ENCODE results near the gene PYGB.
A peak's percentile ranks its signal among the peaks of the same experiment; 100 is the strongest.
"Not testable (repeated sequence)": the region's sequence is repeated elsewhere in the genome, so short reads cannot be mapped to it uniquely, and the experiment has no call there.

The PYGB gene

DNA sequence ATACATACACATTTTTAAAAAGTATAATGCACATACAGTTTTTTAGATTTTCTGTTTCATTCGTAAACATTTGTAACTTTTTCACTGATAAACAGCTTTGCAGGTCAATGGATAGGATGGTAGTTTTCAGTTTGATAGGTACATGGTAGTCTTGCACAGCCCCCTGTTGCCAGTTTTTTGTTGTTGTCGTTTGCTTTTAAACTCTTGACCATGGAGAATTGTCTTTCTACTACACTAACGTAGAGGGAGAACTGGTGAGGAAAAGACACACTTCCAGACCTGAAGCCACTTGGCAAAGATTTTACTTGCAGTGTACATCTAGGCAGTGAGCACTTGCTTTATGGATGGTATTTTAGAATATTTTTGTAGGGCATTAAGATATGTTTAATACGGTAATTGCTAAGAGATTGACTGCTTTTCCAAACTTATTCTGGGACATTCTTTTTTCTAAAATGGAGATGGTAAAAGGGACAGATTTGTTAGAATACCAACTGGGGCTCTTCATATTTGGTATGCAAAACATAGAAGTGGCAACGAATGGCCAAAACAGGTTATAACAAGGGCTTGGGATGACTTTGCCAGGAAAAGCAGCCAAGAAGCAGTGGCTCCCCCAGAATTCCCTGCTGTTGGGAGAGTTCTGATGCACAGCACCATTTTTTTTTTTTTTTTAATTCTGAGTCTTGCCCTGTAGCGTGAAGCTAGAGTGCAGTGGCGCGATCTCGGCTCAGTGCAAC lies 1.5 kb downstream of the PYGB start:
- DNase-seq: no peak

DNA sequence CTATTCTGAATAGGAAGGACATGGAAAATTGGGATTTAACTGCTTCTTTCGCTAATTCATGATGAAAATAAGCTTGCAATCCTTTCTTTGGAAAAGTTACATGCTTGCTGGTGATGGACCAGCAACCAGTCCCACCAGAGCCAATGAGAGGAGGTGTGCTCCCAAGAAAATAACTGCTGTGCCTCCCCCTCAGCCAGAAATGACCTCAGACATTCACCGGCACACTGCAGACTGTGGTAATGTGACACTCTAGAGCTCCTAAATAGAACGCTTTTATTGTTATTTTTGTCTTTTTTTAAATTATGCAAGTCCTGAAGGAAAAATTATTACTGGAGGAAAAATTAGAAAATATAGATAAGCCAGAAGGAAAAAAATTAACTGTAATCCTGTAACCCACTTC lies 2.6 kb downstream of the PYGB start:
- no peak for DNase-seq

DNA sequence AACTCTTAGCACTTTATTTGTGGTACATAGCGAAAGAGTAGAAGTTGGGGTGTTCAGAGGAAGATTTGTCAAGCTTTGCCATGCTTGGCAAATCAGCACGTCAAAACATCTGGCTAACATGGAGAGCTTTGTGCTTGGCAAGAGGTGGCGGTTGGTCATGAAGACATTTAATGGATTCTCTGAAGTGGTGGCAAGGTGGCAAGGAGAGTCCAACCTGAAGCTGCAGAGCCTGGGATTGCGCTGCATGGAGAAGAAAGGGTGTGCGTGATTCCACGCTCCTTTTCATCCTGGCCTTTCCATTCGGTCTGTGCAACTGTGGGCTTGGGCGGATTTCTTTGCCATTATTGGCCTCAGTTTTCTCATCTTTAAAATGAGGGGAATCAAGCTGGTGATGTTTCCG lies 3.1 kb downstream of the PYGB start:
- no peak for DNase-seq

DNA sequence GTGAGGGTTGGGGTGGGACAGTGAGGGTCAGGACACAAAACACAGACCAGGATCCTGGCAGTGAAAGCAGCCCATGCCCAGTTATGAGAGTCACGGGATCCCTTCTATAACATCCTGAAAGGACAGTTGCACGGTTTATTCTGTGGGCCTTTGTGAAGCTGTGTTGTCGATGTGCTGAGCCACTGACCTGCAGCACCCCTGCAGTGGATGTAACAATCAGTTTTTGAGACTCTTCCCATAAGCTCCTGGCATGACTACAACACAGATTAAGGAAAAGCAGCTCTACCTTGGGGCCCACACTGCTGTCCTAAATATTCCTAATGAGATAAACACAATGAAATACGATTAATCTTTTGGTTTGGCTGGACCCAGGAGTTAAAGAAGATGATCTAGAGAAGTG lies 3.7 kb downstream of the PYGB start:
- no peak for DNase-seq

DNA sequence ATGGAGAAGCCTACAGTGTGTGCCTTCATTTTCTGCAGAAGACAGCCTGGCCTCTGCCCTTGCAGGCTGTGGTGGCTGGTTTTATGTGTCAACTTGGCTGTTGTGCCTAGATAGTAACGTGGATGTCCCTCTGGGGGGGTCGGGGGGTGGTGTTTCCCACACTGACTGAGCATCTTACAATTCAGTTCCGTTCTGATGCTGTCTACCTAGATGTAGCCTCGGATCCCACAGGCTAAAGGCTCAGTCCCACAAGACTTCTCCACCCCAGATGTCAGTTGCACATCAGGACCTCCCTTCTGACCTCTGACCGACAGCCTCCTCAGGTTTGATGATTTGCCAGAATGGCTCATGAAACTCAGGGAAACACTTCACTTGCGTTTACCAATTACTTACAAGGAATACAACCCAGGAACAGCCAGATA lies 4.4 kb downstream of the PYGB start:
- DNase-seq: no peak

DNA sequence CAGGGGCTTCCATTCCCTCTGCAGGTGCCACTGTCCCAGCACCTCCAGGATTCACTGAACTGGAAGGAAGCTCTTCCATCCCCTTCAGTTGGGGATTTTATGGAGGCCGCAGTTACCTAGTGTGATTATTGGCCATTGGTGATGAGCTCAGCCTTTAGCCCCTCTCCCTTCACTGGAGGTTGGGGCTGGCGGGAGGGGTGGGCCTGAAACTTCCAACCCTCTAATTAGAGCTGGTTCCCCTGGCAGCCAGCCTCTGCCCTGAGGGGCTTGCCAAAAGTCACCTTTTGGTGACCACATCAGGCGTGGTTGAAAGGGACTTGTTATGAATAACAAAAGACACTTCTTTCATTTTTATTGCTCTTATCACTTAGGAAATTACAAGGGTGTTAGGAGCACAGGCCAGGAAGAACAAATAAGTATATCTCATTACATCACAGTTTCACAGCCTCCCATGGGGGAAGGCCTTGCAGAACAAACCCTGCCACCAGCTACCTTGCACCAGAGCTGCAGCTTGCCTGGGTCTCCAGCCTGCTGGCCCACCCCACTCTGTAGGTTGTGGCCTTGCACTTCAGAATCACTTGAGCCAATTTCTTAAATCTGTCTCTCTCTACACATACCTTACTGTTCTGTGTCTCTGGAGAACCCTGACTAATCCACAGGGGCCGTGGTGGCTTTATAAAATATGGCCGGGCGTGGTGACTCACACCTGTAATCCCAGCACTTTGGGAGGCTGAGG lies 5.0 kb downstream of the PYGB start:
- no peak for DNase-seq

DNA sequence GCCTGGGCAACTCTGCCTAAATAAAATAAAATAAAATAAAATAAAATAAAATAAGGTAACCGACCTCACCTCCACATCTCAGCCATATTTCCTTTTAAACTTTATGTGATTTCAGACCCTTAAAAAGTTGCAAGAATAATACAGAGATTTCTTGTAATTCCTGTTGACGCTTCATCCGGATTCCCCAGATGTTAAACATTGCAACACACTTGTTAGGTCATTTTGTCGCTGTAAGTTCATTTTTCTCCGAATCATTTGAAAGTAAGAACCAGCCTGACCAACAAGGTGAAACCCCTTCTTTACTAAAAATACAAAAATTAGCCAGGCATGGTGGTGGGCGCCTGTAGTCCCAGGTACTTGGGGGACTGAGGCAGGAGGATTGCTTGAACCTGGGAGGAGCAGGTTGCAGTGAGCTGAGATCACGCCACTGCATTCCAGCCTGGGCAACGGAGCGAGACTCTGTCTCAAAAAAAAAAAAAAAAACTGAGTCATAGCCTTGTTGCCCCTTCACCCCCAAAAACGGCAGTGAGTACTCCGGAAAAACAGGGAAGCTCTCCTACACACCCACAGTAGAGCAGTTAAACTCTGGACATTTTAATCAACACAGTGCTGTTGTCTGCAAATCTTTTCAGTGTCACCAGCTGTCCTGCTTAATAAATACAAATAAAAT lies 5.9 kb downstream of the PYGB start:
- no peak for DNase-seq

DNA sequence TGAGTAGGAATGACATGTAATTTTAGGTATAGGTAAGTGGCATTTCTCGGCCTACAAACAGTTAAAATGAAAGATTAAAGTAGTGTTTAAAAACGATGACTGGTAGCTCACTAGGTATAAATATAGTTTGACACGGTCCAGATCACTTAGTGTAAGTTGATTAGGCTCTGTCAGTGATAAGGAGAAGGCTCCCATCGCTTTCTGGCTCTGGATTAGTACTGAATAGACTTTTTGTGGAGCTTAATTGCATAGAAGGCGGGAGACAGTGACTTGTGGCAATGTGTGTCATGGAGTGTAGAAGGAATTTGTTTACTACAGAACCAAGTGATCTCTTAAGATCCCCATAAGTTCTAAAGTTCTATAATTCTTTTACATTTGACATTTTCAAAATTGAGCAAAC lies 6.7 kb downstream of the PYGB start:
- no peak for DNase-seq

DNA sequence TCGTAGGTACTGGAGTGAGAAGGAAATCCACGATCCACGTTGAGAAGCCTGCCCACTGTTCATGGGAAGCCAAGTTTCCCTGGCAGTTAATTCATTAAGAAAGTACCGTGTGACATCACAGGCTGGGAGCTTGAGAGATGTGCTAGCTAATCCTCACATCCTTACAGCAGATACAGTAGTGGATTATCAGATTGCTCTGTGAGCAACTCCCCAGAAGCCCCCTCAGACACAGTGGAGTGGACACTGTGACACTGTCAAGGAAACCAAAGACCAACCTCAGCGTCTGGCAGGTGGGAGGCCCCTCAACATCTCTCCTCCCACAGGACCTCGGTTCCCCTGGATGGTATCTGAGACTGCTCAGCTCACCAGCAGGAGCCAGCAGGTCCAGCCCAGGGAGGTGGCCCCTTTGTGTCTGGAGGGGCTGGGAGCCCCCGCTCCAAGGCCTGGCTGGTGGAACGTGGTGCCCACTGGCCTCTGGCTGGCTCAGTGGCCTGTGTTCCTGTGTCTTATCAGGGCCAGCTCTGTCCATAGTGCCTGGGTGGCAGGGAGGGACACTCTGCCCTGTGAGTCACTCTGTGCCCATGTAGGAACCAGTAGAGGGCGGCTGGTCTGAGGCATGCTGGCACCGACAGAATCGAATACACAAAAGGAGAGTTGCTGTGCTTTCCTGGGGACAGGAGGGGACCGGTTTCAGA lies 7.2 kb downstream of the PYGB start:
- no peak for DNase-seq

DNA sequence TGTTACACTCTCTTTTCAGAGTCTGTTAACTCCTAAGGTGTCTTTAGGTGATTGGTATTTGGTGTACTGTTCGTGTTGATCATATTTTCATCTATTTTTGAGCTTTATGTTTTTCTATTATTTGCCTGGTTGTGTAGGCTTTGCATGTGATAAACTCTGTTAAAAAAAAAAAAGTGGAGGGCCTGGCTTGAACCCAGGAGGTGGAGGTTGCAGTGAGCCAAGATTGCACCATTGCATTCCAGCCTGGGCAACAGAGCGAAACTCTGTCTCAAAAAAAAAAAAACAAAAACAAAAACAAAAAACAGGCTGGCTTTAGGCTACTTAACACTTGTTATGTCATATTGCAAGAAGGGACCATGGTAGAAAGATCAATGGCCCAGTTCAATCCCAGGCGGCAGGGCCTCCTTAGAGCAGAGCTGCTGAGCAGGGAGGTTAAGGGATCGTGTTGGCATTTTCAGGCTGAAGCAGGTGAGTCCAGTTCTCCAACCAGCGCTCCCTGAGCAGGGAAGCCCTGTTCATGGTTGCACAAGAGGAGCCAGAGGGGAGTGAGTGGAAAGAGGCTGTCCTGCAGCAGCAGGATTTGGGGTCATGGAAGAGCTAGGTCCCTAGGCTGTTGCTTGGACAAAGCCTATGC lies 8.5 kb downstream of the PYGB start:
- no peak for DNase-seq

DNA sequence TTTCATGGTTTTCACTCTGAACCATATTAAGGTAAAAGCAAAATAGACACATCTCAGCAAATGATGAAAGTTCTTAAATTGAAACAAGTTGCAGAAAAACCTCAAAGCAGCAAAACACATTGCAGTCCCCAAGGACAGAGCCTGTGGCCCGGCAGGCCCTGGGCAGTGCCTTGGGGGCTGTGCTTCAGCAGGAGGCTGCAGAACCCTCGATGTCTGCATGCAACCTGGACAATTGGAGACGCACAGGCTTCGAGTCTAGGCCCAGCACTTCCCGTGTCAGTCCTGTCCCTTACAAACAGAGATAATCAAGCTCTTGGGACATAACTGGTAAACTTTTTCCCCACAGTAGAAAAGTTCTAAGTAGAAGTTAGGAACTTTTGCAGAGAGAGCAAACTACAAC lies 9.2 kb downstream of the PYGB start:
- DNase-seq: no peak

DNA sequence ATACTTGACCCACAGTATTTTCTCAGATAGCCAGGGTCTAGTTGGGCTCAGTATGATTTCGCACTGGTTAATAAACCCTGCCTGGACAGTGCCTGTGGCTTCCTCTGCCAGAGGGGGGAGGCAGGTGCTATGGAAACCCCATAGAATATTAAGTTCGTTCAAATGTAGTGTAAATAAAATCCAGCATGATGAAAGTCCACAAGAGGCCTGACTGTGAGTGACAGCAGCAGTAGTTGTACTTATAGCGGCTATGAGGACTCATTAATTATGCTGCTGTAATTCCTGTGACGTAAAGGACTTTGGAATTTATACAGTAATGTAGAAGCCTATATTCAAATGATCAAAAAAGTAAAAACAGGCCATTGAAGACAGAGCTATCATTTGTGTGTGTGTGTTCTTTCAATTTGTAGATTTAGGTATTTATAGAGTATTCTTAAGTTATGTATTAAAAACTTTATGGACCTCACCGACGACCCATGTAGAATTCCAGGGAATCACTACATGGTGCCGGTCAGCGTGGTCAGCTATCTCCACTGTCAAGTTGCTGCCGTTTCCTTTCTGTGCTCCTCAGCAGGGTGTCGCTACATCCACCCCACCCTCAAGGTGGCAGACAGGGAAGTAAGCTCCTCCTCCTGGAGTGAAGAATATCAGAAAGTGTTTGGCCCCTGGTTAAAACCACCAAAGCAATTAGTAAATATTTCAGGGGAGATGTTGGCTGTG lies 10.0 kb downstream of the PYGB start:
- DNase-seq: no peak

DNA sequence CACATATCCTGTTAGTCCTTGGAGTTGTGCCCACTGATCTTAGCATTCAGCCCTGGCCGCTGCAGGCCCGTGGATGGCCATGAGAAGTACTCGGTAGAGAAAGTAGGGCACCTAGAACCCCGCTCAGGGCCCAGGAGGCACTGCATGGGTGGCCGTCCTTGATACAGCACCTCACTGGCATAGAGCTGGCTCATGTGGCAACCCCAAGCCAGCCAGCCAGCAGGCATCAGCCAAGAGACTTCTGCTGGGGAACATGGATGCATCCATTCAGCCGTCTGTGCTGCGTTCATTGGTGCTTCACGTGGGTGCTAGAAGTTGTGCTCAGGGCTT lies 10.6 kb downstream of the PYGB start:
- no peak for DNase-seq

DNA sequence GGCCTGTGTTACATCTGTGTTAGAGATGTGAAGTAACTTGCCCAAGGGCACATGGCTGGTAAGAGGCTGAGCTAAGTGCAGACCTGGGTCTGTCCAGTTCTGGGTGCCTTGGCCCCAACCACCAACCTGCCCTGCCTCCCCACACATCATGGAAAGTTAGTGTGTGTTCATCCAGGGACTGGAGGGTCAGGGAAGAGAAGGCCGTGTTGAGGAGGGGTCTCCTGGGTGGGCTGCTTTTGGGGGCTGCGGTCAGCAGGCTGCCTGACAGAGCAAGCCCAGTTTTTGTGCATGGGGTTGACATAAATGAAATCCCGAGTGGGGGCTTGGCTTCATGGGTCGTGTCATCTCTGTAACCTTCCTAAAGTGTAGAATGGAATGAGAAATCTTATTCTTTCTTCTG lies 10.9 kb downstream of the PYGB start:
- DNase-seq: no peak

DNA sequence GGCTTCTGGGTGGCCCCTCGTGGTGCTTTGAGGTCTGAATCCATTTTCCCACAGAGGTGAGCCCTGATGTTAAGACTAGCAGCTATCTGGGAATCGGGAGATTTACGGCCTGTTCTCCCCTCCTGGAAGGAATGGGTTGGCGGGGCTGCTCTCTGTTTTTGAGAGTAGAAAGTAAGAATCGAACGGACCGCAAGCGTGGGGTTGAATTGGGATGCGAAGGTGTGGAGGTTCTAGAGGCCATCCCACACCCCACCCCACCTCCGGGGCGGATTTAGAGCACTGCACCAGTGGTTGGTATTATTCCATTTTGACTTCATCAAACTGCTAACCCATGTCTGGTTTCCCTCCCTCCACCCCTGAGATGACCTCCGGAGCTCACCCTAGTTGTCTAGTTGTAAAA lies 11.5 kb downstream of the PYGB start:
- no peak for DNase-seq

DNA sequence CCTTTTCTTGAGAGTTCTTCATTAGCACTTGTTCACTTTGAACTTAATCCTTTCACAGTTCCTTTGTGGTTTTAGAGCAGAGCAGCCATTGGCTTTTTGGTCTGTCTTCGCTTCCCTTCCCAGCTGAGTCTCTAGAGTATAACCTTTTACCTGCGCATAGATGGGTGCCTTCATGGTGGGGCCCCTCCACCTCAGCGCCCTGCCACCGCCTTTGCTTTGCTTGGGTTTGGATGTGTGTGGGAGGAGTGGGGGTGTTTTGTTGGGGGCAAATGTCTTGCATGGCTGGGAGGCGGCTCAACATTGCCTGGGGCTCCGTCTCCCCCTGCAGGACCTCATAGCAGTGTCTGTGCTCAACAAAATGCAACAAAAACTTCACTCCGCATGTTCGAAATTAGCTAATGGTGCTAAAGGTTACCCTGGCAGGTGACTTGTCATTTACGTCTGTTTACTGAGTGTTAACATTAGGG lies 11.9 kb downstream of the PYGB start:
- no peak for DNase-seq

DNA sequence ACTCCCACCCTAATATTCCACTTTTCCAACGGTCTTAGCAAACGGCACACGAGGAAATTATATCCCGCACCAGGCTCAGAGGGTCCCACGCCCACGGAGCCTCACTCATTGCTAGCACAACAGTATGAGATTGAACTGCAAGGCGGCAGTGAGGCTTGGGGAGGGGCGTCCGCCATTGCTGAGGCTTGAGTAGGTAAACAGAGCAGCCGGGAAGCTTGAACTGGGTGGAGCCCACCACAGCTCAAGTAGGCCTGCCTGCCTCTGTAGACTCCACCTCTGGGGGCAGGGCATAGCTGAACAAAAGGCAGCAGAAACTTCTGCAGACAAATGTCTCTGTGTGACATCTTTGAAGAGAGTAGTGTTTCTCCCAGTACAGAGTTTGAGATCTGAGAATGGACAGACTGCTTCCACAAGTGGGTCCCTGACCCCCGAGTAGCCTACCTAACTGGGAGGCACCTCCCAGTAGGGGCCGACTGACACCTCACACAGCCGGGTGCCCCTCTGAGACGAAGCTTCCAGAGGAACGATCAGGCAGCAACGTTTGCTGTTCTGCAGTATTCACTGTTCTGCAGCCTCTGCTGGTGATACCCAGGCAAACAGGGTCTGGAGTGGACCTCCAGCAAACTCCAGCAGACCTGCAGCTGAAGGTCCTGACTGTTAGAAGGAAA lies 13.0 kb downstream of the PYGB start:
- DNase-seq: not testable (repeated sequence)

DNA sequence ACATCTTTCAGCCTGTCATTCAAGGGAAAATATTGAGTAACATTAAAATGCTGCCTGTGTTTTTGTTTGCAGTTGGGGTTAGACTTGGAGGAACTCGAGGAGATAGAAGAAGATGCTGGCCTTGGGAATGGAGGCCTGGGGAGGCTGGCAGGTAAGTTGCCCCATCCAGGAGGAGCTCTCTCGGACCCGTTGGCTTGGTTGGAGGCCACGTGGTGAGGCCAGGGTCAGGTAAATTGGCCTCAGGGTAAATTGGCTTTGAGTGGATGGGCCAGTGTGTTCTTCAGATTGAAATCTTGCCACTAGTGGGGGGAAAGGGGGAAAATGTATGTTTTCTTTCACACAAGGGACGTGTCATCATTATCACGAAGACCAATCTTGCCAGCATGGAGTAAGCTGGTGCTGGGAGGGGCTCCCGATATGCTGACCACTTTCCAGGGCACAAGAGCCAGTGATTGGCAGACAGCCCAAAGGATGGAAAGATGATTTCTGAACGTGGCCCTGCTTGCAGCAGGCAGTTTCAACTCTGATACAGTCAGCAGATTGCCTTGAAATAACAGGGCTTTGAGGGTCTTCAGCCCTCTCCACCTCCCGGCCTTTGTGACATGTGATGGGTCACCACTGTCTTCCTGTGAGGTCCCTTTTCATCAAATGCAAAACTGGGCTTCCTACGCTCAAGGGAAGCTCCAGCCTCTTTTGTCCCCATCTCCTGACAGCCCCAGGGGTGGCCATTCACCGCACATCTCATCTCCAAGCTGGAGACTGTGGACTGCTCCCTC lies 21.4 kb downstream of the PYGB start:
- no peak for DNase-seq

DNA sequence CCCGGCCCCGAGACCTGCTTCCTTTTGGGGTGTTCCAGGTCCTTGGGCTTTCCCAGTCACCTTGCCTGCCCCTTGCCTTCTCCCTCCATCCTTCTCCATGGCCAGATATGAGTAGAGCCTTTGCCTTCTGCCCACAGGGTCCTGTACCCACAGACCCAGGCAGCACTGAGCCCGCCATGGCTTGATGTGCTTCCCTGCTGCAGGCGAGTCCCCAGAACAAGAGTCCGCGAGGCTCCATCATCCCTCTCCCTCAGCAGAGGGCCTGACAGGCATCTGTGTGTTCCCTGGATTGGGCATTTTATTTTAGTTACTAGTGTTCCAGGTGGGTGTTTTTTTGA lies 21.9 kb downstream of the PYGB start:
- no peak for DNase-seq

DNA sequence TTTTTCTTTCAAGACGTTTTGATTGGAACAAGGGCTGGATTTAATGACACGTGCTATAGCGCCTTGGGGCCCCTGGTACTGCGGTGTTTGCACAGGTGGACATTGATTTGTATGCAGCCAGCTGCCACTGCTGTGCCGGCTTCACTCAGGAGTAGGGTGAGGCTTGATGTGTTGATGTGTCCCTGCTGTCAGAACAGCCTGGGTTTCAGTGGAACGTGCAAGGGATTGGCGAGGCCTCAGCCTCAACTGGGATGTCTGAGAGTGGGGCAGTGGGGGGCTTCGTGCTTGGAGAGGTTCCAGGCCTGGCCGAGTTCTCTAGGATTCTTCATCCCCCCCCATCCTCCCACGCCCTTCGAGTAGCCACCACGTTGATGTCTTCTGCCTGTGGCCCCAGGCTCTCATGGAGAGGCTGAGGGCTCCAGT lies 23.0 kb downstream of the PYGB start:
- DNase-seq: peak; percentile 93 to 95

Data from SHP77 (cell line).